K562 (cell line): Measurements from ENCODE around the gene CRYBB1. TPM values are rescaled to one million over a fixed set of nuclear protein-coding genes. Genes with fewer than 3 reads are reported as not detected.

Experiments used
- ATAC-seq: fragments of 200-7000 bp; cut with Tn5 transposase; 3 replicates; pipeline ENCODE4 v1.9.1; 2020; ENCODE audit warnings: moderate library complexity
- BruUV-seq: library from RNA; stranded (reverse); fragments of 400-500 nt; replicated peaks from 2 replicates; lab custom pipeline; 2021; lab: Mats Ljungman, UMichigan
- CTCF ChIA-PET: fragments of 300-600 bp; formaldehyde crosslinking; extraction: SDS; loops from one replicate; lab custom pipeline; 2021; ENCODE audit warnings: low intra/inter-chr PET ratio; lab: Yijun Ruan, JAX
- POLR2A ChIA-PET: fragments of 300-600, 350-650 bp; sonication (Branson Sonifier 250); formaldehyde crosslinking; extraction: SDS; loops from one replicate; lab custom pipeline; 2021; ENCODE audit warnings: antibody characterized with exemption, inconsistent platforms; lab: Yijun Ruan, JAX
- DNase-seq, 4 experiments: peaks; one replicate each; pipeline versions ENCODE4 v3.0.0 to v3.0.0-alpha.2; 2011 to 2018; ENCODE audit warnings: low spot score in 3 of 4, mixed read lengths in 3 of 4; ENCODE audit errors: extremely low read depth in 1 of 4
- FAIRE-seq: peaks from 2 replicates; lab custom pipeline; 2011; peaks lifted over from hg19 to GRCh38; lab: Jason Lieb, UNC
- H2AFZ ChIP-seq: 2 replicates; pipeline ENCODE4 v1.6.0; 2011; ENCODE audit warnings: low read depth, low read length, control low read depth, inconsistent platforms
- H3K27ac ChIP-seq: fragments of 200-600 bp; 3 replicates; pipeline ENCODE4 v1.8.0; 2011; ENCODE audit warnings: low read depth, mild to moderate bottlenecking, control low read depth, inconsistent platforms, low read length, moderate library complexity, mixed read lengths; ENCODE audit errors: extremely low read depth
- H3K27me3 ChIP-seq, 2 experiments: fragments of 300-600 bp in 1 of 2; 2 replicates in 1 of 2; 3 replicates in 1 of 2; pipeline versions ENCODE4 v1.6.0 to v1.8.0; 2011; ENCODE audit warnings: inconsistent platforms in 2 of 2, low read length in 2 of 2, mild to moderate bottlenecking in 1 of 2, mixed read lengths in 1 of 2, moderate library complexity in 1 of 2; ENCODE audit not compliant: control insufficient read depth in 2 of 2, insufficient read depth in 2 of 2
- H3K36me3 ChIP-seq: fragments of 300-600 bp; 3 replicates; pipeline ENCODE4 v1.8.0; 2011; ENCODE audit warnings: mild to moderate bottlenecking, low read length, inconsistent platforms; ENCODE audit not compliant: control insufficient read depth, insufficient read depth
- H3K4me1 ChIP-seq, 2 experiments: fragments of 200-600 bp in 1 of 2; replicated peaks in 1 of 2; 2 replicates in 1 of 2; 3 replicates in 1 of 2; pipeline versions ENCODE4 v1.5.1 to v1.8.0; 2011; ENCODE audit warnings: inconsistent platforms in 2 of 2, low read length in 2 of 2, mild to moderate bottlenecking in 1 of 2, mixed read lengths in 1 of 2, moderate library complexity in 1 of 2; ENCODE audit not compliant: control insufficient read depth in 2 of 2, insufficient read depth in 2 of 2
- H3K4me2 ChIP-seq: 2 replicates; pipeline ENCODE4 v1.6.1; 2011; ENCODE audit warnings: low read length, control low read depth, inconsistent platforms, mixed read lengths; ENCODE audit not compliant: insufficient read depth
- H3K4me3 ChIP-seq: fragments of 200-600 bp; sonication (generic), shearing (Covaris generic); 2 replicates; pipeline ENCODE4 v1.5.1; 2016; ENCODE audit warnings: control low read depth, inconsistent platforms
- H3K79me2 ChIP-seq: fragments of 200-600 bp; 3 replicates; pipeline ENCODE4 v1.8.0; 2011; ENCODE audit warnings: low read length, inconsistent platforms; ENCODE audit not compliant: control insufficient read depth, insufficient read depth
- H3K9ac ChIP-seq, 2 experiments: 2 replicates each; pipeline versions ENCODE4 v1.6.0 to v1.6.1; 2011; ENCODE audit warnings: low read depth in 2 of 2, low read length in 2 of 2, control low read depth in 1 of 2, inconsistent platforms in 1 of 2, mild to moderate bottlenecking in 1 of 2, mixed read lengths in 1 of 2; ENCODE audit not compliant: insufficient read depth in 1 of 2
- H3K9me1 ChIP-seq: one replicate; pipeline ENCODE4 v1.6.0; 2011; ENCODE audit warnings: inconsistent platforms, mild to moderate bottlenecking, low read length, moderate library complexity; ENCODE audit not compliant: control insufficient read depth, insufficient read depth
- H3K9me3 ChIP-seq: replicated peaks from 2 replicates; pipeline ENCODE4 v1.5.1; 2011; ENCODE audit warnings: low read depth, low read length, inconsistent platforms; ENCODE audit not compliant: control insufficient read depth, insufficient read depth
- H4K20me1 ChIP-seq: replicated peaks from 2 replicates; pipeline ENCODE4 v1.6.1; 2011; ENCODE audit warnings: low read length, inconsistent platforms, mixed read lengths; ENCODE audit not compliant: control insufficient read depth, insufficient read depth
- HDAC2 ChIP-seq: fragments of 450-650 bp; IDR thresholded peaks from 2 replicates; pipeline ENCODE4 v1.6.1; 2016; ENCODE audit warnings: mild to moderate bottlenecking
- PHF21A ChIP-seq: fragments of 450-650 bp; IDR thresholded peaks from 2 replicates; pipeline ENCODE4 v1.6.1; 2017; ENCODE audit warnings: low read depth, borderline replicate concordance
- TCF7L2 ChIP-seq: fragments of 150-350 bp; IDR thresholded peaks from 2 replicates; pipeline ENCODE4 v1.6.1; 2016; ENCODE audit warnings: low read depth, mild to moderate bottlenecking, low read length, moderate library complexity
- ZNF140 ChIP-seq: fragments of 250-450 bp; sonication (Bioruptor Pico); IDR thresholded peaks from 2 replicates; pipeline ENCODE4 v1.8.0; 2021; ENCODE audit warnings: moderate library complexity, mild to moderate bottlenecking, inconsistent platforms
- ZNF717 ChIP-seq: fragments of 250-450 bp; sonication (Bioruptor Pico); IDR thresholded peaks from 2 replicates; pipeline ENCODE4 v1.5.0; 2021
- WGBS: fragments of 100-300 bp; shearing (Covaris generic); methylation state at CpG from one replicate; pipeline ENCODE4 v1.1.6; 2016; ENCODE audit warnings: low coverage, mixed read lengths; ENCODE audit not compliant: insufficient coverage; ENCODE audit errors: missing lambda C conversion rate; 5-methylcytosine and 5-hydroxymethylcytosine counted together
- in situ Hi-C: fragments of 300-500 bp; cut with MboI; formaldehyde crosslinking; loops from 4 replicates; pipeline ENCODE4 v1.15.0; 2018; ENCODE audit warnings: inconsistent platforms, mixed read lengths
- intact Hi-C: fragments of 100-400 bp; cut with micrococcal nuclease; formaldehyde crosslinking; loops from 2 replicates; pipeline ENCODE4 v1.14.2; 2022
- polyA plus RNA-seq, 8 experiments: library from polyadenylated mRNA; depleted of rRNA in 4 of 8; stranded (reverse) in 5 of 8; unstranded in 3 of 8; fragments of >200 nt; fragmentation: Nextera tagmentation in 2 of 8; fragmentation: Illumina TruSeq in 1 of 8; extraction: Ambion mirVana in 2 of 8; extraction: Trizol in 1 of 8; gene quantifications; 2 replicates each; pipeline versions ENCODE4 v1.2.1 to v1.2.3, GENCODE V29; 2011 to 2014; ENCODE audit warnings: inconsistent platforms in 1 of 8, missing spikeins in 1 of 8
- total RNA-seq, 7 experiments: library from RNA; depleted of rRNA in 6 of 7; stranded (reverse); fragments of >200 nt in 6 of 7; fragmentation: Illumina TruSeq in 2 of 7; extraction: Trizol in 2 of 7; gene quantifications; 2 replicates each; pipeline versions ENCODE4 v1.2.1 to v1.2.3, GENCODE V29; 2011 to 2021; ENCODE audit warnings: low replicate concordance in 1 of 7
- TF ChIP-seq, protein P1 (sequence below): fragments of 200-400 bp; formaldehyde crosslinking; IDR thresholded peaks from 2 replicates; pipeline ENCODE4 v1.6.1; 2017; ENCODE audit warnings: mild to moderate bottlenecking, low read depth, low read length, moderate library complexity
- TF ChIP-seq, protein P2 (sequence below): sonication (generic); formaldehyde crosslinking; IDR thresholded peaks from 2 replicates; pipeline ENCODE4 v1.9.0; 2022; ENCODE audit warnings: mild to moderate bottlenecking, missing genetic modification reagents
- TF ChIP-seq, protein P3 (sequence below), 2 experiments: fragments of 450-650 bp in 1 of 2; sonication (generic) in 1 of 2; formaldehyde crosslinking in 1 of 2; IDR thresholded peaks; 2 replicates each; pipeline versions ENCODE4 v1.7.1 to v1.9.0; 2016 to 2022; ENCODE audit warnings: inconsistent platforms in 1 of 2, mild to moderate bottlenecking in 1 of 2, missing genetic modification reagents in 1 of 2

CRYBB1 gene
- total and polyA plus RNA-seq, 9 of the 15 experiments (the other 6 are each of a cell fraction or from before 2014, with no cell fraction given): 0.16 to 0.45 (median 0.33) TPM; not detected in 2

DNA sequence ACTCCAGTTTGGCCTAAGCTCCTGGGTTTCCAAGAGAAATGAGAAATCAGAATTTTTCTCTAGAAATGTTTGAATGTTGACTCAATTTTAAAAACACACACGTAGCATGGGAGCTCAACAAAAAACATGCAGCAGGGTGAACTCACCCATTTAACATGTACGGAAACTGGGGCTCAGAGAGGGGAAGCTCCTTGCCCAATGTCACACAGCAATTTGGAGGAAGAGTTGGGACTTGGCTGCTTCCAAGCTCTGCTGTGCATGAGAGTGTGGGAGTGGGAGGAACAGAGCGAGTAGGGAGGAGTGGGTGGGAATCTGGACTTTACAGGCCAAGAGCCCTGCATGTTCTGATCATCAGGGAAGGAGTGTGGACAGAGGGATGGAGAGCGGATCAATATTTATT lies 33.8 kb downstream of the CRYBB1 start (continued):
- TF ChIP-seq, protein P1, sequence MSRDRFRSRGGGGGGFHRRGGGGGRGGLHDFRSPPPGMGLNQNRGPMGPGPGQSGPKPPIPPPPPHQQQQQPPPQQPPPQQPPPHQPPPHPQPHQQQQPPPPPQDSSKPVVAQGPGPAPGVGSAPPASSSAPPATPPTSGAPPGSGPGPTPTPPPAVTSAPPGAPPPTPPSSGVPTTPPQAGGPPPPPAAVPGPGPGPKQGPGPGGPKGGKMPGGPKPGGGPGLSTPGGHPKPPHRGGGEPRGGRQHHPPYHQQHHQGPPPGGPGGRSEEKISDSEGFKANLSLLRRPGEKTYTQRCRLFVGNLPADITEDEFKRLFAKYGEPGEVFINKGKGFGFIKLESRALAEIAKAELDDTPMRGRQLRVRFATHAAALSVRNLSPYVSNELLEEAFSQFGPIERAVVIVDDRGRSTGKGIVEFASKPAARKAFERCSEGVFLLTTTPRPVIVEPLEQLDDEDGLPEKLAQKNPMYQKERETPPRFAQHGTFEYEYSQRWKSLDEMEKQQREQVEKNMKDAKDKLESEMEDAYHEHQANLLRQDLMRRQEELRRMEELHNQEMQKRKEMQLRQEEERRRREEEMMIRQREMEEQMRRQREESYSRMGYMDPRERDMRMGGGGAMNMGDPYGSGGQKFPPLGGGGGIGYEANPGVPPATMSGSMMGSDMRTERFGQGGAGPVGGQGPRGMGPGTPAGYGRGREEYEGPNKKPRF: no peak
- TF ChIP-seq ZNF140 (CRISPR knock-in tag) (no peak), PHF21A (no peak), TCF7L2 (no peak)

DNA sequence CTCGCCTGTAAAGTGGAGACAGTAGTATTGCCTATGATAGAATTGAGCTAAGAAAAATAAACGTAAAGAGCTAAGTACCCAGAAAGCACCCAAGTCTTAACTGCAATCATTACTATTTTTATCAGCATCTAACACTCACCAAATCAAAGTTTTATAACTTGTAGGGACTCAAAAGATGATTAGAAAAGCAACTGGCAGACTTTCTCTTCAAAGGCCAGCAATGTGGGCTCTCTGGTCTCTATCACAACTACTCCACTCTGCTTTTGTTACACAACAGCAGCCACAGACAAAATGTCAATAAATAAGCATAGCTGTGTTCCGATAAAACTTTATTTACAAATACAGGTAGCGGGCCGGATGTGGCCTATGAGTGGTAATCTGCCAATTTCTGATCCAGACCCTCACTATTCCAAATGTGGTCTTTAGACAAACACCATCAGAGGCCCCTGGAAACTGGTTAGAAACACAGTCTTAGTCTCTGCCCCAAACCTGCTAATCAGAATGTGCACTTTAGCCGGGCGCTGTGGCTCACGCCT lies 36.1 kb downstream of the CRYBB1 start:
- intact Hi-C loops: loop anchor here (10.0 kb wide), 1 partner anchor 97 kb away; the partner anchor contains the start of genes HPS4 and SRRD
- H3K36me3 ChIP-seq: peaks cover 80% of the 10 kb centered on the region
- in situ Hi-C loops: no loop called here
- peaks cover 31% of the 10 kb centered on the region for H4K20me1 ChIP-seq
- 89% methylated on average over 8 of the region's 8 CpGs for WGBS
- POLR2A ChIA-PET: no interaction called here
- H3K4me1 ChIP-seq: peaks cover 7 to 21% of the 10 kb centered on the region in 2 experiments; a peak in 4 of 5 replicates
- H3K4me3 ChIP-seq: no peak overlapping the region
- FAIRE-seq (no peak), ATAC-seq (no peak), DNase-seq (no peak)
- BruUV-seq: no TSS peak
- no peak overlapping the region for H2AFZ ChIP-seq
- H3K9me3 ChIP-seq: no peaks in the 10 kb centered on the region
- H3K9me1 ChIP-seq: peaks cover 2% of the 10 kb centered on the region
- no peak overlapping the region for H3K9ac ChIP-seq
- H3K27ac ChIP-seq: no peak overlapping the region
- peaks cover 96% of the 10 kb centered on the region for H3K79me2 ChIP-seq
- no peaks in the 10 kb centered on the region for H3K27me3 ChIP-seq
- CTCF ChIA-PET: no interaction called here
- H3K4me2 ChIP-seq: no peak overlapping the region
- TF ChIP-seq HDAC2 (no peak), ZNF717 (CRISPR knock-in tag) (no peak)
- TF ChIP-seq, protein P2, sequence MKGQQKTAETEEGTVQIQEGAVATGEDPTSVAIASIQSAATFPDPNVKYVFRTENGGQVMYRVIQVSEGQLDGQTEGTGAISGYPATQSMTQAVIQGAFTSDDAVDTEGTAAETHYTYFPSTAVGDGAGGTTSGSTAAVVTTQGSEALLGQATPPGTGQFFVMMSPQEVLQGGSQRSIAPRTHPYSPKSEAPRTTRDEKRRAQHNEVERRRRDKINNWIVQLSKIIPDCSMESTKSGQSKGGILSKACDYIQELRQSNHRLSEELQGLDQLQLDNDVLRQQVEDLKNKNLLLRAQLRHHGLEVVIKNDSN: no peak
- TF ChIP-seq, protein P3, sequence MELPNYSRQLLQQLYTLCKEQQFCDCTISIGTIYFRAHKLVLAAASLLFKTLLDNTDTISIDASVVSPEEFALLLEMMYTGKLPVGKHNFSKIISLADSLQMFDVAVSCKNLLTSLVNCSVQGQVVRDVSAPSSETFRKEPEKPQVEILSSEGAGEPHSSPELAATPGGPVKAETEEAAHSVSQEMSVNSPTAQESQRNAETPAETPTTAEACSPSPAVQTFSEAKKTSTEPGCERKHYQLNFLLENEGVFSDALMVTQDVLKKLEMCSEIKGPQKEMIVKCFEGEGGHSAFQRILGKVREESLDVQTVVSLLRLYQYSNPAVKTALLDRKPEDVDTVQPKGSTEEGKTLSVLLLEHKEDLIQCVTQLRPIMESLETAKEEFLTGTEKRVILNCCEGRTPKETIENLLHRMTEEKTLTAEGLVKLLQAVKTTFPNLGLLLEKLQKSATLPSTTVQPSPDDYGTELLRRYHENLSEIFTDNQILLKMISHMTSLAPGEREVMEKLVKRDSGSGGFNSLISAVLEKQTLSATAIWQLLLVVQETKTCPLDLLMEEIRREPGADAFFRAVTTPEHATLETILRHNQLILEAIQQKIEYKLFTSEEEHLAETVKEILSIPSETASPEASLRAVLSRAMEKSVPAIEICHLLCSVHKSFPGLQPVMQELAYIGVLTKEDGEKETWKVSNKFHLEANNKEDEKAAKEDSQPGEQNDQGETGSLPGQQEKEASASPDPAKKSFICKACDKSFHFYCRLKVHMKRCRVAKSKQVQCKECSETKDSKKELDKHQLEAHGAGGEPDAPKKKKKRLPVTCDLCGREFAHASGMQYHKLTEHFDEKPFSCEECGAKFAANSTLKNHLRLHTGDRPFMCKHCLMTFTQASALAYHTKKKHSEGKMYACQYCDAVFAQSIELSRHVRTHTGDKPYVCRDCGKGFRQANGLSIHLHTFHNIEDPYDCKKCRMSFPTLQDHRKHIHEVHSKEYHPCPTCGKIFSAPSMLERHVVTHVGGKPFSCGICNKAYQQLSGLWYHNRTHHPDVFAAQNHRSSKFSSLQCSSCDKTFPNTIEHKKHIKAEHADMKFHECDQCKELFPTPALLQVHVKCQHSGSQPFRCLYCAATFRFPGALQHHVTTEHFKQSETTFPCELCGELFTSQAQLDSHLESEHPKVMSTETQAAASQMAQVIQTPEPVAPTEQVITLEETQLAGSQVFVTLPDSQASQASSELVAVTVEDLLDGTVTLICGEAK (IDR thresholded peaks at IDR 0.05): peak; percentile 87
- TF ChIP-seq, protein P3 (CRISPR knock-in tag; IDR thresholded peaks at IDR 0.05): peak; percentile 75
